ENCODE results near the gene FZD7. TPM values are rescaled to one million over a fixed set of nuclear protein-coding genes. Genes with fewer than 3 reads are reported as not detected.

Gene FZD7
- total and polyA plus RNA-seq, 12 donors = 2.3 to 51.1 (median 28.4) TPM

DNA sequence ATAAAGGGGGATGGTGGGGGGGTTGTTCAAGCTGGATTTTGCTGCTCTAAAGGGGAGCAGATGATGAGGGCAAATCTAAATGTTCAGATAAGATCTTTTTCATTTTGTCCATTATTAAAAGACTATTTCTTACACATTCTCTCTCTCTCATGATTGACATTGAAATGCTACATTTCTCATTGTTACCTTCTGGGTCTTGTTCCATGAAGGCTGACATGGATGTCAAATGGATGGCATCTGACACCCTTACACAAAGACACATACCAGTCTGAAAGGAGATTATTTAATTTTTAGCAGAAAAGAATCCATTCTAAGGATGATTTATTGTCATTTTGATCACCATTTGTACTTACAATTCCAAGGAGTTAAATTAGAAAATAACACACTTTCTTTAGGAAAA is 11.1 kb downstream of the FZD7 start:
- Histone ChIP-seq H3K36me3 (no peaks in the 10 kb centered on the region), H3K27ac (no peak overlapping the region), H3K27me3 (peaks cover 0 to 21% (median 10%) of the 10 kb centered on the region in 7 donors), H3K4me1 (peaks cover 0 to 18% (median 6%) of the 10 kb centered on the region in 9 donors), H3K4me3 (no peak overlapping the region), H3K9me3 (no peaks in the 10 kb centered on the region)
- TF ChIP-seq, protein P1, sequence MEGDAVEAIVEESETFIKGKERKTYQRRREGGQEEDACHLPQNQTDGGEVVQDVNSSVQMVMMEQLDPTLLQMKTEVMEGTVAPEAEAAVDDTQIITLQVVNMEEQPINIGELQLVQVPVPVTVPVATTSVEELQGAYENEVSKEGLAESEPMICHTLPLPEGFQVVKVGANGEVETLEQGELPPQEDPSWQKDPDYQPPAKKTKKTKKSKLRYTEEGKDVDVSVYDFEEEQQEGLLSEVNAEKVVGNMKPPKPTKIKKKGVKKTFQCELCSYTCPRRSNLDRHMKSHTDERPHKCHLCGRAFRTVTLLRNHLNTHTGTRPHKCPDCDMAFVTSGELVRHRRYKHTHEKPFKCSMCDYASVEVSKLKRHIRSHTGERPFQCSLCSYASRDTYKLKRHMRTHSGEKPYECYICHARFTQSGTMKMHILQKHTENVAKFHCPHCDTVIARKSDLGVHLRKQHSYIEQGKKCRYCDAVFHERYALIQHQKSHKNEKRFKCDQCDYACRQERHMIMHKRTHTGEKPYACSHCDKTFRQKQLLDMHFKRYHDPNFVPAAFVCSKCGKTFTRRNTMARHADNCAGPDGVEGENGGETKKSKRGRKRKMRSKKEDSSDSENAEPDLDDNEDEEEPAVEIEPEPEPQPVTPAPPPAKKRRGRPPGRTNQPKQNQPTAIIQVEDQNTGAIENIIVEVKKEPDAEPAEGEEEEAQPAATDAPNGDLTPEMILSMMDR (IDR thresholded peaks at IDR 0.05) = no peak
- DNase-seq (no peak), ATAC-seq (no peak)
- intact Hi-C loops (cut with DNase I) = loop anchor here in 1 of 10 donors (10.0 kb wide), 1 partner anchor 130 kb away; no protein-coding TSS in a partner anchor

DNA sequence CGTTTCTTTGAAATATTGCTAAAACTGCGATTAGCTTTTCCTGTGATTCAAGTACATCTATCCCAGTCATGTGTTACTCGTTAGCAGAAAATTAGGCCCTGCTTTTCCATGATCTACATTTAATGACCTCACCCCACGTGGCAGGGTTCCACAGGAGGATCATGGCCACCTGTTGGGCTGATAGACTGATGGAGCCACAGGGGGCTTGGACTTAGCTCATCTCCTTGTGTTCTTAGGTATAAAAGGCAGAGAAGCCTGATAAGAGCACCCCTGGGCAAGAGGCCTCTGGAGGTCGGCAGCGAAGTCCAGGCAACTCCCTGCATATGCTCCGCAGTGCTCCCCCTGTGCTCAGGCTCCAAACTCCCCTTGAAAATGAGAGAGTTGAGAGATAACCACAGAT is 12.9 kb downstream of the FZD7 start:
- H3K4me3 ChIP-seq = no peak overlapping the region
- DNase-seq (no peak), ATAC-seq (no peak)
- no peaks in the 10 kb centered on the region for H3K36me3 ChIP-seq
- TF ChIP-seq, protein P1 (IDR thresholded peaks at IDR 0.05) = no peak
- H3K27me3 ChIP-seq = peaks cover 0 to 10% (median 0%) of the 10 kb centered on the region in 7 donors
- intact Hi-C loops (cut with DNase I) = loop anchor here in 1 of 10 donors (10.0 kb wide), 1 partner anchor 128 kb away; no protein-coding TSS in a partner anchor
- peaks cover 0 to 13% (median 1%) of the 10 kb centered on the region in 9 donors for H3K4me1 ChIP-seq
- no peaks in the 10 kb centered on the region for H3K9me3 ChIP-seq
- H3K27ac ChIP-seq = no peak overlapping the region
- 66 to 74% methylated on average over 7 of the region's 7 CpGs for WGBS, 2 donors

GRCh38 chr2:202049092-202049728 is 15.6 kb downstream of the FZD7 start:
- Histone ChIP-seq H3K4me3 (no peak overlapping the region), H3K27me3 (peaks cover 0 to 7% (median 0%) of the 10 kb centered on the region in 7 donors), H3K36me3 (no peaks in the 10 kb centered on the region), H3K9me3 (no peaks in the 10 kb centered on the region), H3K4me1 (peaks cover 0 to 20% (median 10%) of the 10 kb centered on the region in 9 donors), H3K27ac (no peak overlapping the region)
- WGBS, 2 donors = 97 to 100% methylated on average over 2 of the region's 2 CpGs
- ATAC-seq = no peak
- DNase-seq = no peak
- intact Hi-C loops (cut with DNase I) = loop anchor here in 1 of 10 donors (10.0 kb wide), 1 partner anchor 126 kb away; no protein-coding TSS in a partner anchor
- TF ChIP-seq, protein P1 (IDR thresholded peaks at IDR 0.05) = no peak

DNA sequence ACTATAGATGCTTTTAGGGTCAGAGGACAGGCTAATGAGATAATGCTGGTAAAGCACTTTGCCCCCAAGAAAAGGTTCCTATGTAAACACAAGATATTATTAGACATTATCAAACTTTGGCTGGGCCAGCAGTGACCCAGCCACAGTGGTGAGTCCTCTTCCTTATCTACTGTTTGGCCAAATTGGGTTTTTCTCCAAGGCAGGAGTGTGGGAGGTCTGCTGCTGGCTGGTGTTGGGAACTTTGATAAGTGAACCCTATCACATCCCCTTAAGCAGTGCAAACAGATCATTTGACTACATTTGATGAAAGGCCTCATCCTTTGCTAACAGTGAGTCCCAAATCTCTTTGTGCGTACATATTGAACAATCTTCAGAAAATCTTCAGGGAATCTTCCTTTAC is 16.2 kb downstream of the FZD7 start:
- TF ChIP-seq, protein P1 (IDR thresholded peaks at IDR 0.05) = no peak
- peaks cover 0 to 14% (median 0%) of the 10 kb centered on the region in 7 donors for H3K27me3 ChIP-seq
- intact Hi-C loops (cut with DNase I) = loop anchor here in 6 of 10 donors (1.0 to 10.0 kb wide), 6 partner anchors 40 to 255 kb away; no protein-coding TSS in a partner anchor
- WGBS, 2 donors = 90 to 91% methylated on average over 1 of the region's 1 CpG
- peak in 1 of 8 donors; percentile 35 for ATAC-seq
- no peak overlapping the region for H3K4me3 ChIP-seq
- peaks cover 0 to 20% (median 10%) of the 10 kb centered on the region in 9 donors for H3K4me1 ChIP-seq
- no peaks in the 10 kb centered on the region for H3K36me3 ChIP-seq
- no peak overlapping the region for H3K27ac ChIP-seq
- H3K9me3 ChIP-seq = no peaks in the 10 kb centered on the region
- no peak for DNase-seq
